H1 (cell line): ENCODE results near the gene GSTO1. TPM values are rescaled to one million over a fixed set of nuclear protein-coding genes. Genes with fewer than 3 reads are reported as not detected.
A peak's percentile ranks its signal among the peaks of the same experiment; 100 is the strongest.

ENCODE experiments used
- CTCF ChIA-PET: fragments of 300-600 bp; sonication (Branson Sonifier 250); formaldehyde crosslinking; loops from one replicate; lab custom pipeline; 2021; ENCODE audit not compliant: partially characterized antibody; lab: Charles Lee
- POLR2A ChIA-PET: fragments of 300-600 bp; sonication (Branson Sonifier 250); formaldehyde crosslinking; loops from one replicate; lab custom pipeline; 2021; ENCODE audit warnings: inconsistent platforms; ENCODE audit not compliant: partially characterized antibody; lab: Charles Lee
- DNase-seq, 2 experiments: peaks; one replicate each; pipeline versions ENCODE4 v3.0.0 to v3.0.0-alpha.2; 2010 to 2022; ENCODE audit warnings: low spot score in 2 of 2, low read depth in 1 of 2, mixed read lengths in 1 of 2
- FAIRE-seq: peaks from 2 replicates; lab custom pipeline; 2011; peaks lifted over from hg19 to GRCh38; lab: Jason Lieb, UNC
- H2AFZ ChIP-seq: 2 replicates; pipeline ENCODE4 v1.8.1; 2012; ENCODE audit warnings: low read length, inconsistent platforms
- H2AK5ac ChIP-seq: 2 replicates; pipeline ENCODE4 v1.6.1; 2013; ENCODE audit warnings: low read depth, low read length
- H2BK120ac ChIP-seq: replicated peaks from 2 replicates; pipeline ENCODE3; 2013; ENCODE audit warnings: low read depth, low read length, inconsistent platforms
- H2BK12ac ChIP-seq: 2 replicates; pipeline ENCODE4 v1.6.1; 2013; ENCODE audit warnings: low read depth, low read length
- H2BK15ac ChIP-seq: 2 replicates; pipeline ENCODE4 v1.6.1; 2013; ENCODE audit warnings: low read length
- H2BK20ac ChIP-seq: 2 replicates; pipeline ENCODE4 v1.6.1; 2013; ENCODE audit warnings: low read length
- H2BK5ac ChIP-seq: 2 replicates; pipeline ENCODE4 v1.6.1; 2013; ENCODE audit warnings: low read depth, low read length
- H3K14ac ChIP-seq: 2 replicates; pipeline ENCODE4 v1.6.1; 2013; ENCODE audit warnings: inconsistent platforms; ENCODE audit not compliant: insufficient read length
- H3K18ac ChIP-seq: 2 replicates; pipeline ENCODE4 v1.6.1; 2013; ENCODE audit warnings: low read length; ENCODE audit errors: extremely low read depth
- H3K23ac ChIP-seq: 2 replicates; pipeline ENCODE4 v1.6.1; 2013; ENCODE audit warnings: inconsistent platforms; ENCODE audit not compliant: insufficient read length
- H3K23me2 ChIP-seq: 2 replicates; pipeline ENCODE4 v1.6.1; 2013; ENCODE audit warnings: low read depth, low read length
- H3K27ac ChIP-seq: 2 replicates; pipeline ENCODE4 v1.6.1; 2011; ENCODE audit warnings: low read depth, low read length, inconsistent platforms
- H3K27me3 ChIP-seq, 4 experiments: replicated peaks in 1 of 4; 1 replicate in 1 of 4; 2 replicates in 3 of 4; pipeline versions ENCODE4 v1.6.1 to v1.8.1; 2011 to 2013; ENCODE audit warnings: low read length in 3 of 4, mild to moderate bottlenecking in 3 of 4, inconsistent platforms in 2 of 4, mixed read lengths in 2 of 4, moderate library complexity in 1 of 4; ENCODE audit not compliant: control insufficient read depth in 3 of 4, insufficient read depth in 3 of 4; ENCODE audit errors: extremely low read depth in 1 of 4
- H3K36me3 ChIP-seq, 4 experiments: 2 replicates each; pipeline versions ENCODE4 v1.6.1 to v1.8.1; 2011 to 2013; ENCODE audit warnings: mild to moderate bottlenecking in 4 of 4, low read length in 3 of 4, moderate library complexity in 2 of 4, control low read depth in 1 of 4, inconsistent platforms in 1 of 4; ENCODE audit not compliant: insufficient read depth in 4 of 4, control insufficient read depth in 2 of 4
- H3K4ac ChIP-seq: replicated peaks from 2 replicates; pipeline ENCODE3; 2013; ENCODE audit warnings: low read length, low read depth, mixed read lengths, inconsistent platforms; ENCODE audit not compliant: insufficient read length
- H3K4me1 ChIP-seq, 4 experiments: replicated peaks in 1 of 4; 1 replicate in 1 of 4; 2 replicates in 3 of 4; pipeline versions ENCODE4 v1.6.1 to v1.8.1; 2011 to 2013; ENCODE audit warnings: low read length in 3 of 4, inconsistent platforms in 2 of 4, mixed read lengths in 1 of 4; ENCODE audit not compliant: insufficient read depth in 4 of 4, control insufficient read depth in 3 of 4
- H3K4me2 ChIP-seq, 2 experiments: 2 replicates each; pipeline versions ENCODE4 v1.6.1 to v1.8.1; 2011 to 2013; ENCODE audit warnings: low read depth in 2 of 2, low read length in 2 of 2, control low read depth in 1 of 2, inconsistent platforms in 1 of 2, mild to moderate bottlenecking in 1 of 2; ENCODE audit not compliant: insufficient read depth in 1 of 2
- H3K4me3 ChIP-seq, 4 experiments: fragments of 200-600, 300-600 bp in 1 of 4; sonication (generic), shearing (Covaris generic), sonication (Bioruptor Twin) in 1 of 4; 2 replicates each; pipeline versions ENCODE4 v1.5.1 to v1.8.1; 2011 to 2016; ENCODE audit warnings: low read length in 4 of 4, low read depth in 3 of 4, control low read depth in 2 of 4, inconsistent platforms in 2 of 4, mild to moderate bottlenecking in 2 of 4, mixed read lengths in 1 of 4, moderate library complexity in 1 of 4; ENCODE audit not compliant: insufficient read depth in 2 of 4; ENCODE audit errors: extremely low read depth in 1 of 4
- H3K56ac ChIP-seq: replicated peaks from 2 replicates; pipeline ENCODE3; 2013; ENCODE audit warnings: low read depth, mild to moderate bottlenecking, mixed read lengths, low read length, inconsistent platforms; ENCODE audit not compliant: insufficient read length
- H3K79me1 ChIP-seq: 2 replicates; pipeline ENCODE4 v1.6.1; 2013; ENCODE audit warnings: low read depth, low read length, control low read depth
- H3K79me2 ChIP-seq, 2 experiments: 2 replicates each; pipeline versions ENCODE4 v1.6.1 to v1.8.1; 2012 to 2013; ENCODE audit warnings: low read length in 2 of 2, mild to moderate bottlenecking in 2 of 2, inconsistent platforms in 1 of 2; ENCODE audit not compliant: insufficient read depth in 2 of 2, control insufficient read depth in 1 of 2
- H3K9ac ChIP-seq, 4 experiments: replicated peaks in 1 of 4; 1 replicate in 1 of 4; 2 replicates in 3 of 4; pipeline versions ENCODE4 v1.6.1 to v1.8.1; 2011 to 2013; ENCODE audit warnings: low read depth in 3 of 4, low read length in 3 of 4, control low read depth in 2 of 4, mild to moderate bottlenecking in 2 of 4, moderate library complexity in 2 of 4, inconsistent platforms in 1 of 4; ENCODE audit errors: extremely low read depth in 1 of 4
- H3K9me3 ChIP-seq, 2 experiments: 2 replicates each; pipeline versions ENCODE4 v1.6.1 to v1.8.1; 2012 to 2013; ENCODE audit warnings: mild to moderate bottlenecking in 2 of 2, moderate library complexity in 2 of 2, control low read depth in 1 of 2, inconsistent platforms in 1 of 2, low read depth in 1 of 2, low read length in 1 of 2, mixed read lengths in 1 of 2; ENCODE audit not compliant: insufficient read depth in 2 of 2
- H4K20me1 ChIP-seq, 2 experiments: replicated peaks in 1 of 2; 2 replicates each; pipeline versions ENCODE3 to v1.8.1; 2011 to 2013; ENCODE audit warnings: inconsistent platforms in 2 of 2, low read length in 2 of 2, mild to moderate bottlenecking in 1 of 2; ENCODE audit not compliant: insufficient read depth in 2 of 2, control insufficient read depth in 1 of 2
- H4K5ac ChIP-seq: 2 replicates; pipeline ENCODE4 v1.6.1; 2013; ENCODE audit warnings: low read length, low read depth, mixed read lengths, inconsistent platforms; ENCODE audit not compliant: insufficient read length
- H4K8ac ChIP-seq: 2 replicates; pipeline ENCODE4 v1.8.0; 2013; ENCODE audit warnings: mild to moderate bottlenecking, moderate library complexity, low read length, inconsistent platforms; ENCODE audit not compliant: insufficient read depth; ENCODE audit errors: extremely low read depth
- H4K91ac ChIP-seq: replicated peaks from 2 replicates; pipeline ENCODE3; 2013; ENCODE audit warnings: low read length, mixed read lengths, inconsistent platforms; ENCODE audit not compliant: insufficient read length
- CTCF ChIP-seq, 3 experiments: IDR thresholded peaks; 1 replicate in 2 of 3; 2 replicates in 1 of 3; pipeline versions ENCODE4 v1.5.1 to v1.6.1; 2011; ENCODE audit warnings: low read length in 3 of 3, mild to moderate bottlenecking in 3 of 3, inconsistent platforms in 2 of 3, low read depth in 1 of 3, moderate library complexity in 1 of 3; ENCODE audit not compliant: insufficient read depth in 1 of 3; ENCODE audit errors: control extremely low read depth in 1 of 3
- RAD21 ChIP-seq, 2 experiments: IDR thresholded peaks in 1 of 2; conservative IDR thresholded peaks in 1 of 2; 2 replicates each; pipeline ENCODE4 v1.6.1; 2011; ENCODE audit warnings: low read depth in 2 of 2, low read length in 2 of 2, improper control_type of control experiment in 1 of 2, inconsistent platforms in 1 of 2, mild to moderate bottlenecking in 1 of 2, moderate library complexity in 1 of 2
- SIRT6 ChIP-seq: IDR thresholded peaks from one replicate; pipeline ENCODE4 v1.7.1; 2012; ENCODE audit warnings: low read length, inconsistent platforms
- WGBS, 2 experiments: shearing (Covaris generic) in 1 of 2; methylation state at CpG; one replicate each; pipeline versions ENCODE4 v1.1.6 to v1.1.7; 2013 to 2015; ENCODE audit warnings: low lambda C conversion rate in 2 of 2, mixed read lengths in 2 of 2, inconsistent platforms in 1 of 2, low coverage in 1 of 2, missing lambda C conversion rate in 1 of 2; ENCODE audit not compliant: insufficient replicate concordance in 2 of 2, insufficient coverage in 1 of 2, insufficient read length in 1 of 2; ENCODE audit errors: extremely low coverage in 1 of 2, missing lambda C conversion rate in 1 of 2; 5-methylcytosine and 5-hydroxymethylcytosine counted together
- polyA plus RNA-seq, 7 experiments: library from polyadenylated mRNA; depleted of rRNA in 3 of 7; stranded (reverse) in 5 of 7; unstranded in 2 of 7; fragments of >200 nt in 5 of 7; fragments of 200-250 nt in 2 of 7; gene quantifications; 1 replicate in 5 of 7; 2 replicates in 1 of 7; 4 replicates in 1 of 7; pipeline versions ENCODE4 v1.2.1 to v1.2.3, GENCODE V29; 2011 to 2013; ENCODE audit warnings: missing spikeins in 2 of 7, mixed read lengths in 2 of 7
- total RNA-seq: library from RNA; stranded (reverse); fragmentation: NEBNext Ultra II Directional; extraction: Animal tissue kit (Norgen Biotek cat#: 25700); gene quantifications from 2 replicates; pipeline ENCODE4 v1.2.1, GENCODE V29; 2021

GSTO1 gene
- total and polyA plus RNA-seq, 2 of the 8 experiments (the other 6 are each of a cell fraction or from before 2014, with no cell fraction given), result 22.4 to 32.5 TPM

GRCh38 chr10:104314591-104315485, 60.1 kb downstream of the GSTO1 start:
- TF ChIP-seq RAD21 (IDR thresholded peaks at IDR 0.05 in 1 of 2, conservative IDR thresholded peaks at IDR 0.05 in 1 of 2; ENCODE audit: low read depth in 2 of 2, low read length in 2 of 2), result peak in 1 of 2 experiments; percentile 43; a peak in 2 of 4 replicates
- no peak for TF ChIP-seq SIRT6
- peak; percentile 22 to 46 (median 36); a peak in 3 of 4 replicates for TF ChIP-seq CTCF (IDR thresholded peaks at IDR 0.05; ENCODE audit: control extremely low read depth in 1 of 3, insufficient read depth in 1 of 3, low read depth in 1 of 3, low read length in 3 of 3)
- 94% methylated on average over 42 of the region's 43 CpGs; no CpG with 5 or more reads in 1 of the 2 experiments for WGBS, 2 experiments
- H2BK120ac ChIP-seq, result no peak overlapping the region
- DNase-seq (no peak), FAIRE-seq (no peak)
- H4K8ac ChIP-seq, result no peak overlapping the region
- no peak overlapping the region for H3K4me2 ChIP-seq
- H2BK20ac ChIP-seq, result no peak overlapping the region
- H3K4ac ChIP-seq, result no peak overlapping the region
- ChIA-PET POLR2A (interaction anchor here (0.8 to 5.1 kb wide), 4 partner anchors 8 to 23 kb away, joined by 3 to 23 read pairs (median 4); partner anchors contain the start of gene ITPRIP), CTCF (interaction anchor here (0.7 to 18.5 kb wide), 10 partner anchors 7 to 133 kb away, joined by 3 to 331 read pairs (median 7); partner anchors contain the start of gene CFAP58)
- peaks cover 7 to 31% of the 10 kb centered on the region in 2 experiments for H4K20me1 ChIP-seq
- H3K9ac ChIP-seq, result no peak overlapping the region
- no peak overlapping the region for H2BK5ac ChIP-seq
- no peak overlapping the region for H3K18ac ChIP-seq
- H3K27me3 ChIP-seq, result no peaks in the 10 kb centered on the region
- no peak overlapping the region for H2BK15ac ChIP-seq
- H3K79me2 ChIP-seq, result peaks cover 0 to 45% of the 10 kb centered on the region in 2 experiments; a peak in 2 of 4 replicates
- no peak overlapping the region for H4K91ac ChIP-seq
- no peak overlapping the region for H3K4me3 ChIP-seq
- H3K27ac ChIP-seq, result no peak overlapping the region
- H2AK5ac ChIP-seq, result no peak overlapping the region
- no peak overlapping the region for H2AFZ ChIP-seq
- no peak overlapping the region for H3K23ac ChIP-seq
- no peak overlapping the region for H3K14ac ChIP-seq
- H3K23me2 ChIP-seq, result no peaks in the 10 kb centered on the region
- peaks cover 13 to 29% (median 28%) of the 10 kb centered on the region in 4 experiments for H3K36me3 ChIP-seq
- no peak overlapping the region for H4K5ac ChIP-seq
- H3K79me1 ChIP-seq, result peaks cover 32% of the 10 kb centered on the region
- no peak overlapping the region for H2BK12ac ChIP-seq
- peaks cover 0 to 22% (median 16%) of the 10 kb centered on the region in 4 experiments; a peak in 6 of 7 replicates for H3K4me1 ChIP-seq
- H3K56ac ChIP-seq, result no peak overlapping the region
- H3K9me3 ChIP-seq, result no peaks in the 10 kb centered on the region
